Islet of Langerhans (tissue), 1 donor: ENCODE data around the gene MEOX1.
"Not testable (repeated sequence)": the region's sequence is repeated elsewhere in the genome, so short reads cannot be mapped to it uniquely, and the experiment has no call there.

Source experiments
- FAIRE-seq: peaks from one replicate; lab custom pipeline; 2011; peaks lifted over from hg19 to GRCh38; lab: Jason Lieb, UNC

Gene MEOX1

GRCh38 chr17:43661699-43662412 lies at the start of gene MEOX1:
MEOX1 (minus strand) TSS chr17:43661922; CDS start chr17:43661534, 388 bp downstream.
- no peak for FAIRE-seq

GRCh38 chr17:43710101-43710500 lies 48.4 kb upstream of the MEOX1 start:
- no peak for FAIRE-seq

- no peak for FAIRE-seq
Measured at GRCh38 chr17:43709210-43709609, 47.5 kb upstream of the MEOX1 start.

- FAIRE-seq, result no peak
Measured at GRCh38 chr17:43707184-43707583, 45.5 kb upstream of the MEOX1 start.

- no peak for FAIRE-seq
Measured at GRCh38 chr17:43706235-43706634, 44.5 kb upstream of the MEOX1 start.

GRCh38 chr17:43703630-43704029 lies 41.9 kb upstream of the MEOX1 start:
- no peak for FAIRE-seq

GRCh38 chr17:43702637-43703036 lies 40.9 kb upstream of the MEOX1 start:
- FAIRE-seq, result no peak

GRCh38 chr17:43701318-43701743 lies 39.6 kb upstream of the MEOX1 start:
- FAIRE-seq, result no peak

GRCh38 chr17:43699438-43699756 lies 37.7 kb upstream of the MEOX1 start:
- FAIRE-seq, result no peak

GRCh38 chr17:43698678-43699437 lies 37.1 kb upstream of the MEOX1 start:
- no peak for FAIRE-seq

GRCh38 chr17:43697937-43698336 lies 36.2 kb upstream of the MEOX1 start:
- no peak for FAIRE-seq

- FAIRE-seq, result no peak
Measured at GRCh38 chr17:43696891-43697290, 35.2 kb upstream of the MEOX1 start.

- FAIRE-seq, result no peak
Measured at GRCh38 chr17:43695970-43696865, 34.5 kb upstream of the MEOX1 start.

GRCh38 chr17:43694081-43694870 lies 32.6 kb upstream of the MEOX1 start:
- FAIRE-seq, result peak; percentile 92

GRCh38 chr17:43691317-43691693 lies 29.6 kb upstream of the MEOX1 start:
- FAIRE-seq, result no peak

GRCh38 chr17:43690624-43691316 lies 29.0 kb upstream of the MEOX1 start:
- FAIRE-seq, result no peak

- no peak for FAIRE-seq
Measured at GRCh38 chr17:43689814-43690213, 28.1 kb upstream of the MEOX1 start.

GRCh38 chr17:43689131-43689530 lies 27.4 kb upstream of the MEOX1 start:
- no peak for FAIRE-seq

GRCh38 chr17:43686957-43687356 lies 25.2 kb upstream of the MEOX1 start:
- FAIRE-seq, result not testable (repeated sequence)

GRCh38 chr17:43683928-43684653 lies 22.4 kb upstream of the MEOX1 start:
- FAIRE-seq, result no peak

- no peak for FAIRE-seq
Measured at GRCh38 chr17:43680461-43680860, 18.7 kb upstream of the MEOX1 start.
